ENCODE measurements around the gene BAZ1A. TPM values are rescaled to one million over a fixed set of nuclear protein-coding genes. Genes with fewer than 3 reads are reported as not detected.

The BAZ1A gene
- total and polyA plus RNA-seq, 2 of the 8 experiments (the other 6 are each of a cell fraction or from before 2014, with no cell fraction given): 8.0 to 23.1 TPM

DNA sequence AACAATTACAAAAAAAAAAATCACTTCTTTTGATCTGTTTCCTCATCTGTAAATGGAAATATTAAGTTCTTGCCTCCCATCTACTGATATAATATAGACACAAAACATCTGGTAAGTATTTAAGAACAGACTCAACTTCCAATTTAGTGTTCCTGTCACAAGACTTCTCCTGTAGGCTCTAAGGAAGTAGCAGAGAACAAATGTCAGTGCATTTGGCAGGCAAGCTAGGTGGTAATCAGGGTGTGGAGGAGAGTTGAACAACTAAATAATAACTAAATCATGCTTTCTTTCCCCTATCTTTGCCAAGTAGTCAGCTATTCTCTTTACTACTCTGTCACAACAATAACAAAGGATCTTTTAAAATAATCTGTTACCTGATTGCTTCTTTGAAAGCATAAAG, 22.1 kb downstream of the BAZ1A start (continued):
- TF ChIP-seq CHD7 (IDR thresholded peaks at IDR 0.05; ENCODE audit: insufficient replicate concordance, low read length) (no peak), EGR1 (IDR thresholded peaks at IDR 0.05; ENCODE audit: borderline replicate concordance, low read depth, low read length) (no peak), SIN3A (conservative IDR thresholded peaks at IDR 0.05 in 1 of 2, IDR thresholded peaks at IDR 0.05 in 1 of 2; ENCODE audit: low read depth in 1 of 2, low read length in 2 of 2) (no peak), CREB1 (IDR thresholded peaks at IDR 0.05) (no peak), TEAD4 (IDR thresholded peaks at IDR 0.05; ENCODE audit: low read depth, low read length) (no peak), SP2 (IDR thresholded peaks at IDR 0.05; ENCODE audit: low read length) (no peak), RXRA (IDR thresholded peaks at IDR 0.05; ENCODE audit: insufficient read depth, low read depth, low read length) (no peak), CBX8 (IDR thresholded peaks at IDR 0.05; ENCODE audit: borderline replicate concordance, low read depth, low read length) (no peak), SUZ12 (IDR thresholded peaks at IDR 0.05; ENCODE audit: low read length) (no peak), NANOG (IDR thresholded peaks at IDR 0.05; ENCODE audit: insufficient read depth, low read depth, low read length, poor library complexity, severe bottlenecking) (no peak), RAD21 (IDR thresholded peaks at IDR 0.05 in 1 of 2, conservative IDR thresholded peaks at IDR 0.05 in 1 of 2; ENCODE audit: low read depth in 2 of 2, low read length in 2 of 2) (no peak), KDM4A (IDR thresholded peaks at IDR 0.05; ENCODE audit: low read depth, low read length, severe bottlenecking) (no peak)
